GM19025 (cell line): Measurements from ENCODE around the gene RAG1.

ENCODE experiments used
- ATAC-seq: cut with Tn5 transposase; IDR thresholded peaks from one replicate; pipeline ENCODE4 v1.9.1; 2021; ENCODE audit warnings: mild to moderate bottlenecking, low read depth, moderate library complexity; ENCODE audit not compliant: unreplicated experiment

Gene RAG1

DNA sequence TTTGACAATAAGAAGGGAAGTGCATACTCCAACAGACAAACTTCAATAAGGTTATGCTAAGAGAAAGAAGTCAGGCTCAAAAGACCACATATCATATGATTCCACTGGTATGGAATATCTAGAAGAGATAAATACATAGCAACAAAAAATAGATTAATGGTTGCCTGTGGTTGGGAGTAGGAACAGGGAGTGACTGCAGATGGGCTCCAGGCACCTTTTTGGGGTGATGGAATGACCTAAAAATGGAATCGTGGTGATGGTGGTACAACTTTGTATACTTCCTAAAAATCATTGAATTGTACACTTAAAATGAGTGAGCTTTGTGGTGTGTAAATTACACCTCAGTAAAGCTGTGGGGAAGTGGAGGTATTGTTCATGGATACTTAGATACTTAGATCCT, 59.2 kb downstream of the RAG1 start:
- ATAC-seq, result no peak

DNA sequence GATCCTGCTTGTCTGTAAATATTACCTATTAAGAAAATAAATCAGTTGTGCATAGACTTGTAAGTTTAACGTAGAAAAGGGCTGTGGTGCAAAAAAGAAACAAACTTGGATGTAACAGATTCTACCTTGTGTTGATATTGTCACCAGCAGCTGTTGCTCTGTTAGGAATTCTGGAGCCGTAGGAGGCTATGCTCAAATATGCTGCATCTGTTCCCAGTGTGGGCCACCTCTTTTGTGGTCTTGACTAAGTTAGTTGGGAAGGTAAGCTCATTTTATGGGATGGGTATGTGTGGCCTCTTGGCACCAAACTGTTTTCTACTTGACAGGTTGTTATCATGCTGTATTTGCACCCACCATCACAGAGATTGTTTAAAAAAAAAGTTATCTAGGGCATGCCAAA, 59.7 kb downstream of the RAG1 start:
- no peak for ATAC-seq

DNA sequence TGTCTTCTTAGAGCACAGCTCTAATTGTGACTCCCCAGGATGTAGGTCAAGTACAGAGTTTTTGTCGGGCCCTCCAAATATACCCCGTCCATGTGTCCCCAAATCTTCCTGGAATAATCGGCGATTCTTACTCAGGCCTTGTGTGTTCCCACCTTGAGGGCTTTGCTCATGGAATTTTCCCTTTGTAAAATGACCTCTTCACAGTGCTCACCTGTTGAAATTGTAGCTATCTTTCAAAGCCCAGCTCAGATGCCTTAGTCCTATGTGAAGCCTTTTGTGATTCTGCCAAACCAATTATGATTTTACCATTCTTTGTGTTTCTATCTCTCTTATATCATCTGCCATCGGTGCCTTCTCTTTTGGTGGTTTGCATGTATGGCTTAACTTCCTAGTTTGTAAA, 60.3 kb downstream of the RAG1 start:
- ATAC-seq, result no peak

DNA sequence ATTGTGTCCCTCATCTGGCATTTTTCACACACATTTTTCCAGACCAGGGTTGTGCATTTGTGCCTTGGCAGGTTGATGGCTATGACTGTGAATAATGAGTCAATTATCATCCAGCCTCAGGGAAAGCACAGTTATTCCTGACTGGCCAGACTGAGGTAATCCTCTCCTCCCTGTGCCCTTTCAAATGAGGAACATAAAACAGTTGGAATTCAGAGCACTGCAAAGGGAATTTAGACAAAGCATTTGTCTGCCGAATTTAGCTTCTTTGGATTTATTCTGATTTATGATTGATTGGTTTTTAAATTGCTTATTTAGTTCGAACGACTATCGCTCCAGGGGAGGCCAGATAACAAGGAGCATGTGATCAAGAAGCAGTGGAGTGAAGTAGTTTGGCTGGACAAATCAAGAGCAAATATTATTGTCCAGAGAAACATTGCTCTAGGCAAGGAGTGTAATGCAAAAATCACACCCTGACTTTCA, 61.0 kb downstream of the RAG1 start:
- no peak for ATAC-seq
